Stimulated activated CD8-positive, alpha-beta memory T cell treated with anti-CD3 and anti-CD28 coated beads, Interleukin-2, amount 100 ng/mL, for 48 hours (primary cell): ENCODE data around the gene ZBTB44.
"Not testable (repeated sequence)": the region's sequence is repeated elsewhere in the genome, so short reads cannot be mapped to it uniquely, and the experiment has no call there.

Source experiments
- DNase-seq, 2 donors: peaks; one replicate each; pipeline ENCODE4 v3.0.0-alpha.2; 2020; ENCODE audit warnings: low read depth in 2 of 2

ZBTB44 gene

GRCh38 chr11:130199792-130200191 lies 114.9 kb downstream of the ZBTB44 start:
- no peak for DNase-seq

- DNase-seq, result no peak
Observed at GRCh38 chr11:130198964-130199363, 115.8 kb downstream of the ZBTB44 start.

GRCh38 chr11:130198292-130198691 lies 116.4 kb downstream of the ZBTB44 start:
- DNase-seq, result no peak

- DNase-seq, result no peak
Observed at GRCh38 chr11:130197386-130198035, 117.2 kb downstream of the ZBTB44 start.

- DNase-seq, result no peak
Observed at GRCh38 chr11:130194241-130195023, 120.3 kb downstream of the ZBTB44 start.

- DNase-seq, result not testable (repeated sequence)
Observed at GRCh38 chr11:130193551-130193950, 121.2 kb downstream of the ZBTB44 start.

- no peak for DNase-seq
Observed at GRCh38 chr11:130192845-130193267, 121.9 kb downstream of the ZBTB44 start.

GRCh38 chr11:130191896-130192295 lies 122.8 kb downstream of the ZBTB44 start:
- DNase-seq, result no peak

GRCh38 chr11:130190371-130190881 lies 124.3 kb downstream of the ZBTB44 start:
- DNase-seq, result no peak

GRCh38 chr11:130189492-130190210 lies 125.1 kb downstream of the ZBTB44 start:
- no peak for DNase-seq

- no peak for DNase-seq
Observed at GRCh38 chr11:130188585-130189347, 126.0 kb downstream of the ZBTB44 start.

GRCh38 chr11:130188047-130188446 lies 126.7 kb downstream of the ZBTB44 start:
- no peak for DNase-seq

GRCh38 chr11:130187096-130187495 lies 127.6 kb downstream of the ZBTB44 start:
- no peak for DNase-seq

GRCh38 chr11:130183878-130184610 lies 130.7 kb downstream of the ZBTB44 start:
- no peak for DNase-seq

- DNase-seq, result no peak
Observed at GRCh38 chr11:130181295-130182272, 133.1 kb downstream of the ZBTB44 start.

- no peak for DNase-seq
Observed at GRCh38 chr11:130180896-130181294, 133.8 kb downstream of the ZBTB44 start.

- DNase-seq, result no peak
Observed at GRCh38 chr11:130180491-130180890, 134.2 kb downstream of the ZBTB44 start.

GRCh38 chr11:130179396-130180306 lies 135.1 kb downstream of the ZBTB44 start:
- no peak for DNase-seq
